SK-N-SH (cell line): ENCODE results near the gene CDC23. TPM values are rescaled to one million over a fixed set of nuclear protein-coding genes. Genes with fewer than 3 reads are reported as not detected.

ENCODE experiments used
- CTCF ChIA-PET: fragments of 300-600, 350-600 bp; formaldehyde crosslinking; extraction: SDS; loops from one replicate; lab custom pipeline; 2021; lab: Yijun Ruan, JAX
- POLR2A ChIA-PET: fragments of 350-600 bp; sonication (Branson Sonifier 250); formaldehyde crosslinking; extraction: SDS; loops from one replicate; lab custom pipeline; 2020; ENCODE audit warnings: antibody characterized with exemption, inconsistent platforms; lab: Yijun Ruan, JAX
- DNase-seq: peaks from one replicate; pipeline ENCODE4 v3.0.0; 2012
- H2AFZ ChIP-seq: fragments of 200-600 bp; sonication (generic); 2 replicates; pipeline ENCODE4 v1.8.1; 2016; ENCODE audit warnings: antibody characterized with exemption, mild to moderate bottlenecking, low read depth
- H3F3A ChIP-seq: fragments of 200-600 bp; sonication (generic); replicated peaks from 2 replicates; pipeline ENCODE3; 2016; ENCODE audit warnings: antibody characterized with exemption, mild to moderate bottlenecking; ENCODE audit not compliant: insufficient read depth
- H3K27ac ChIP-seq, 2 experiments: fragments of 200-500 bp in 1 of 2; fragments of 200-600 bp in 1 of 2; sonication (Bioruptor generic) in 1 of 2; sonication (generic), shearing (Covaris generic) in 1 of 2; 2 replicates each; pipeline versions ENCODE4 v1.5.1 to v1.6.1; 2014 to 2016; ENCODE audit warnings: low read depth in 2 of 2, inconsistent platforms in 1 of 2, low read length in 1 of 2, mild to moderate bottlenecking in 1 of 2, mixed read lengths in 1 of 2
- H3K27me3 ChIP-seq: fragments of 200-600 bp; sonication (generic), shearing (Covaris generic); 2 replicates; pipeline ENCODE4 v1.6.1; 2016; ENCODE audit warnings: mixed run types; ENCODE audit not compliant: insufficient read depth
- H3K36me3 ChIP-seq, 2 experiments: fragments of 200-500 bp in 1 of 2; fragments of 200-600 bp in 1 of 2; sonication (Bioruptor generic) in 1 of 2; sonication (generic) in 1 of 2; replicated peaks in 1 of 2; 2 replicates each; pipeline versions ENCODE3 to v1.5.1; 2014 to 2016; ENCODE audit warnings: low read length in 1 of 2, mild to moderate bottlenecking in 1 of 2; ENCODE audit not compliant: insufficient read depth in 2 of 2, control insufficient read depth in 1 of 2
- H3K4me1 ChIP-seq, 2 experiments: fragments of 200-500 bp in 1 of 2; fragments of 200-600 bp in 1 of 2; sonication (Bioruptor generic) in 1 of 2; sonication (generic), shearing (Covaris generic) in 1 of 2; 2 replicates each; pipeline versions ENCODE4 v1.5.1 to v1.6.1; 2014 to 2016; ENCODE audit warnings: low read depth in 1 of 2, low read length in 1 of 2, mixed run types in 1 of 2; ENCODE audit not compliant: insufficient read depth in 2 of 2, control insufficient read depth in 1 of 2
- H3K4me2 ChIP-seq: fragments of 200-600 bp; sonication (generic), shearing (Covaris generic); 2 replicates; pipeline ENCODE4 v1.6.1; 2017; ENCODE audit warnings: mixed run types
- H3K4me3 ChIP-seq, 2 experiments: fragments of 200-500 bp in 1 of 2; fragments of 200-600 bp in 1 of 2; sonication (Bioruptor generic) in 1 of 2; sonication (generic), shearing (Covaris generic) in 1 of 2; 2 replicates each; pipeline versions ENCODE4 v1.5.1 to v1.8.1; 2014 to 2016; ENCODE audit warnings: low read depth in 2 of 2, inconsistent platforms in 1 of 2, low read length in 1 of 2, mild to moderate bottlenecking in 1 of 2, mixed read lengths in 1 of 2, moderate library complexity in 1 of 2
- H3K79me2 ChIP-seq: fragments of 200-600 bp; sonication (generic); 2 replicates; pipeline ENCODE4 v1.8.1; 2017; ENCODE audit warnings: mild to moderate bottlenecking; ENCODE audit not compliant: insufficient read depth
- H3K9ac ChIP-seq: fragments of 200-600 bp; sonication (generic); 2 replicates; pipeline ENCODE4 v1.6.1; 2017; ENCODE audit warnings: mixed run types
- H3K9me2 ChIP-seq: fragments of 200-600 bp; sonication (generic); 2 replicates; pipeline ENCODE4 v1.6.1; 2017; ENCODE audit warnings: mixed run types
- H3K9me3 ChIP-seq: fragments of 200-600 bp; sonication (generic); 2 replicates; pipeline ENCODE4 v1.6.1; 2017; ENCODE audit warnings: mixed run types, mild to moderate bottlenecking, moderate library complexity
- H4K20me1 ChIP-seq: fragments of 200-600 bp; sonication (generic); 2 replicates; pipeline ENCODE4 v1.6.1; 2017; ENCODE audit warnings: mild to moderate bottlenecking, mixed run types; ENCODE audit not compliant: insufficient read depth
- CHD2 ChIP-seq: fragments of 150-350 bp; IDR thresholded peaks from 2 replicates; pipeline ENCODE4 v1.6.1; 2018; ENCODE audit warnings: low read length; ENCODE audit not compliant: partially characterized antibody
- FOSL2 ChIP-seq: IDR thresholded peaks from 2 replicates; pipeline ENCODE4 v1.4.0; 2012; ENCODE audit warnings: low read depth, mild to moderate bottlenecking, moderate library complexity, borderline replicate concordance
- GABPA ChIP-seq: IDR thresholded peaks from 2 replicates; pipeline ENCODE4 v1.4.0; 2012; ENCODE audit warnings: low read depth, mild to moderate bottlenecking
- MEF2A ChIP-seq: IDR thresholded peaks from 2 replicates; pipeline ENCODE4 v1.4.0; 2012; ENCODE audit warnings: low read depth, borderline replicate concordance
- MXI1 ChIP-seq: IDR thresholded peaks from 2 replicates; pipeline ENCODE4 v1.6.1; 2012; ENCODE audit warnings: mild to moderate bottlenecking, low read depth, low read length, improper control_type of control experiment
- NRF1 ChIP-seq: IDR thresholded peaks from 2 replicates; pipeline ENCODE4 v1.6.1; 2012; ENCODE audit warnings: low read depth, mild to moderate bottlenecking, low read length
- PBX3 ChIP-seq: IDR thresholded peaks from 2 replicates; pipeline ENCODE4; 2012
- REST ChIP-seq: IDR thresholded peaks from 2 replicates; pipeline ENCODE4 v1.6.1; 2012; ENCODE audit warnings: mild to moderate bottlenecking, low read depth, low read length, moderate library complexity
- RFX5 ChIP-seq: IDR thresholded peaks from 2 replicates; pipeline ENCODE4 v1.6.1; 2012; ENCODE audit warnings: mild to moderate bottlenecking, improper control_type of control experiment, low read length
- SIN3A ChIP-seq: IDR thresholded peaks from 2 replicates; pipeline ENCODE4 v1.6.1; 2012; ENCODE audit warnings: low read depth, mild to moderate bottlenecking, low read length, moderate library complexity, borderline replicate concordance
- SMC3 ChIP-seq: IDR thresholded peaks from 2 replicates; pipeline ENCODE4 v1.6.1; 2012; ENCODE audit warnings: low read depth, low read length, improper control_type of control experiment
- TAF1 ChIP-seq: IDR thresholded peaks from 2 replicates; pipeline ENCODE4 v1.6.1; 2012; ENCODE audit warnings: low read depth, mild to moderate bottlenecking, low read length, moderate library complexity, borderline replicate concordance
- TEAD4 ChIP-seq: IDR thresholded peaks from 2 replicates; pipeline ENCODE4 v1.4.0; 2012; ENCODE audit warnings: mild to moderate bottlenecking, borderline replicate concordance; ENCODE audit not compliant: insufficient read depth
- USF1 ChIP-seq: IDR thresholded peaks from 2 replicates; pipeline ENCODE4 v1.4.0; 2012; ENCODE audit warnings: low read depth, borderline replicate concordance
- USF2 ChIP-seq: fragments of 150-350 bp; IDR thresholded peaks from 2 replicates; pipeline ENCODE4 v1.6.1; 2017; ENCODE audit warnings: antibody characterized with exemption, low read length, low read depth, borderline replicate concordance
- YY1 ChIP-seq: IDR thresholded peaks from 2 replicates; pipeline ENCODE4 v1.4.0; 2012; ENCODE audit warnings: low read depth, mild to moderate bottlenecking
- WGBS: methylation state at CpG from one replicate; pipeline ENCODE4 v1.1.6; 2017; ENCODE audit warnings: low lambda C conversion rate; 5-methylcytosine and 5-hydroxymethylcytosine counted together
- polyA plus RNA-seq, 3 experiments: library from polyadenylated mRNA; depleted of rRNA; stranded (reverse); fragments of >200 nt; gene quantifications; 2 replicates each; pipeline ENCODE4 v1.2.3, GENCODE V29; 2012

CDC23 gene
- polyA plus RNA-seq, 1 of the 3 experiments (the other 2 are of a cell fraction) = 20.2 TPM

DNA sequence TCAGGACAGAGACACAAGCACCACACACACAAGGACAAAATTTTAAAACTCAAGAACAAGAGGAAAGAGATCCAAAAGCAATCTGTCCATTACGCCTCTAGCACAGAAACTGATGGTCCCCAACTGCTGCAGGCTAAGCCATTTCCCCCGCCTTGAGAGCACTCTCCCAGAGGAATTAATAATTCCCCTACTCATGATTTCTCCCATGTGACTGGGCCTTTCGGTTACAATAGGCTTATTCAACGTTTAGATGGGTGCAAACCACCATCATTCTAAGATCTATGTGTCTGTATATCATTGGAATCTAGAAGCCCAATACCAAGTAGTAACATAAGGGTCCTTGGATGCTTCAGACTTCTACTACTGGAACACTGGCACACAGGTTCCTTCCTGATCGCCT lies 53.5 kb downstream of the CDC23 start:
- Histone ChIP-seq H3K9me3 (no peaks in the 10 kb centered on the region), H2AFZ (no peak overlapping the region), H3K4me3 (no peak overlapping the region), H3K79me2 (peaks cover 8% of the 10 kb centered on the region; the same call in 1 of the 2 replicates), H3K9ac (no peak overlapping the region), H3F3A (peaks cover 16% of the 10 kb centered on the region), H3K4me1 (no peaks in the 10 kb centered on the region), H3K4me2 (no peak overlapping the region), H3K27ac (no peak overlapping the region), H4K20me1 (0 out of 2 replicates have a peak, but pooled peaks cover 4% of the 10 kb centered on the region), H3K36me3 (peaks cover 73 to 78% of the 10 kb centered on the region in 2 experiments), H3K27me3 (no peaks in the 10 kb centered on the region), H3K9me2 (no peaks in the 10 kb centered on the region)
- TF ChIP-seq RFX5 (no peak), SIN3A (no peak), NRF1 (no peak), GABPA (no peak), CHD2 (no peak), MXI1 (no peak), USF2 (no peak), SMC3 (no peak), PBX3 (no peak), TAF1 (no peak), MEF2A (no peak), USF1 (no peak), YY1 (no peak), FOSL2 (no peak), TEAD4 (no peak), REST (no peak)
- CTCF ChIA-PET = no interaction called here
- POLR2A ChIA-PET = no interaction called here
- DNase-seq = no peak
- 99% methylated on average over 4 of the region's 5 CpGs for WGBS
